Right forelimb (tissue), 1 donor: ENCODE data around the gene PEF1.

Source experiments
- DNase-seq: peaks from one replicate; pipeline ENCODE4 v3.0.0-alpha.2; 2018

The PEF1 gene

GRCh38 chr1:31653717-31654473, 9.2 kb upstream of the PEF1 start:
- no peak for DNase-seq

- no peak for DNase-seq
Measured at GRCh38 chr1:31652891-31653499, 8.3 kb upstream of the PEF1 start.

GRCh38 chr1:31651766-31652165, 7.1 kb upstream of the PEF1 start:
- DNase-seq, result no peak

GRCh38 chr1:31651089-31651420, 6.4 kb upstream of the PEF1 start:
- DNase-seq, result no peak

GRCh38 chr1:31650161-31651088, 5.7 kb upstream of the PEF1 start:
- no peak for DNase-seq

- no peak for DNase-seq
Measured at GRCh38 chr1:31648641-31649357, 4.1 kb upstream of the PEF1 start.

GRCh38 chr1:31648190-31648589, 3.5 kb upstream of the PEF1 start:
- no peak for DNase-seq

GRCh38 chr1:31647106-31647505, 2.4 kb upstream of the PEF1 start:
- DNase-seq, result no peak

GRCh38 chr1:31646259-31646960, 1.7 kb upstream of the PEF1 start:
- no peak for DNase-seq

GRCh38 chr1:31645274-31645568, 545 bp upstream of the PEF1 start:
- no peak for DNase-seq

GRCh38 chr1:31643976-31644559, 608 bp downstream of the PEF1 start:
- DNase-seq, result no peak

GRCh38 chr1:31642897-31643296, 1.8 kb downstream of the PEF1 start:
- no peak for DNase-seq

GRCh38 chr1:31642366-31642765, 2.3 kb downstream of the PEF1 start:
- DNase-seq, result no peak

- DNase-seq, result no peak
Measured at GRCh38 chr1:31640964-31641363, 3.7 kb downstream of the PEF1 start.

GRCh38 chr1:31640179-31640578, 4.5 kb downstream of the PEF1 start:
- no peak for DNase-seq

GRCh38 chr1:31639543-31639942, 5.1 kb downstream of the PEF1 start:
- DNase-seq, result no peak

GRCh38 chr1:31637915-31638673, 6.6 kb downstream of the PEF1 start:
- DNase-seq, result no peak

GRCh38 chr1:31633117-31633516, 11.6 kb downstream of the PEF1 start:
- DNase-seq, result no peak

- no peak for DNase-seq
Measured at GRCh38 chr1:31632649-31633048, 12.0 kb downstream of the PEF1 start.

- DNase-seq, result no peak
Measured at GRCh38 chr1:31628931-31629556, 15.6 kb downstream of the PEF1 start.
